Osteoblast (primary cell): ENCODE results near the gene ANXA2. TPM values are rescaled to one million over a fixed set of nuclear protein-coding genes. Genes with fewer than 3 reads are reported as not detected.
A peak's percentile ranks its signal among the peaks of the same experiment; 100 is the strongest.

Experiments
- DNase-seq: peaks from one replicate; pipeline ENCODE4 v3.0.0; 2011; ENCODE audit warnings: low spot score, mixed read lengths; ENCODE audit not compliant: insufficient read length; ENCODE audit errors: missing footprints
- H2AFZ ChIP-seq: 2 replicates; pipeline ENCODE4 v1.6.0; 2011; ENCODE audit warnings: mild to moderate bottlenecking, low read length
- H3K27ac ChIP-seq: 2 replicates; pipeline ENCODE4 v1.5.1; 2011; ENCODE audit warnings: mild to moderate bottlenecking, low read depth, low read length, moderate library complexity
- H3K27me3 ChIP-seq: 2 replicates; pipeline ENCODE4 v1.6.0; 2012; ENCODE audit warnings: mild to moderate bottlenecking, control low read depth, inconsistent platforms, low read length, moderate library complexity; ENCODE audit not compliant: insufficient read depth
- H3K36me3 ChIP-seq: 2 replicates; pipeline ENCODE4 v1.5.1; 2011; ENCODE audit warnings: mild to moderate bottlenecking, low read length, control low read depth, moderate library complexity; ENCODE audit not compliant: insufficient read depth
- H3K4me1 ChIP-seq: 2 replicates; pipeline ENCODE4 v1.5.1; 2011; ENCODE audit warnings: mild to moderate bottlenecking, low read length, control low read depth, moderate library complexity; ENCODE audit not compliant: insufficient read depth
- H3K4me2 ChIP-seq: 2 replicates; pipeline ENCODE4 v1.6.0; 2011; ENCODE audit warnings: mild to moderate bottlenecking, low read length; ENCODE audit not compliant: insufficient read depth
- H3K4me3 ChIP-seq: fragments of 200-600 bp; sonication (generic); 3 replicates; pipeline ENCODE4 v1.5.1; 2012; ENCODE audit warnings: mild to moderate bottlenecking, low read length, inconsistent platforms; ENCODE audit not compliant: insufficient read depth
- H3K79me2 ChIP-seq: 2 replicates; pipeline ENCODE4 v1.6.0; 2012; ENCODE audit warnings: mild to moderate bottlenecking, low read length, control low read depth, inconsistent platforms; ENCODE audit not compliant: insufficient read depth
- H3K9me3 ChIP-seq: 2 replicates; pipeline ENCODE4 v1.5.1; 2011; ENCODE audit warnings: low read depth, low read length, control low read depth
- H4K20me1 ChIP-seq: 2 replicates; pipeline ENCODE4 v1.6.0; 2012; ENCODE audit warnings: mild to moderate bottlenecking, low read length, control low read depth; ENCODE audit not compliant: insufficient read depth
- CTCF ChIP-seq: IDR thresholded peaks from 2 replicates; pipeline ENCODE4 v1.5.1; 2011; ENCODE audit warnings: mild to moderate bottlenecking, low read depth, low read length, moderate library complexity; ENCODE audit errors: extremely low read depth
- total RNA-seq: library from RNA; depleted of rRNA; stranded (reverse); fragments of >200 nt; gene quantifications from 2 replicates; pipeline ENCODE4 v1.2.3, GENCODE V29; 2012

The ANXA2 gene
- total RNA-seq, 1 donor: 3,042 TPM

DNA sequence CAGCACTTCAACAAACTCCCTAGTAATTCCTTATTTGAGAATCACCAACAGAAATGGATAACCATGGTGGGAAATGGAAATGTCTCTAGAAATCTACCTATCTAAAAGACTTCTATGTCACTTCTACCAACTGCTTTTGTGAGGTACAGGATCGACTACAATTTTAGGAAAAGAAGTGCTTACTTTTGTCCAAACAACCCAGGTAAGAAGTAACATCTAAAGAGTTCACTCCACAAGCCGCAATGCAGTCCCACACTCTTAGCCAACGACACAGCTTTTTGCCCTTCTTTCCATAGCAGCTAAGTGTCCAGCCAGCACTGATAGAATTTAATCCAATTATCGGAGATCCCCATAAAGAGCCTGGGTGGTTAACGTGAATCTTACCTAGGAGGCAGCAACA, 28.1 kb downstream of the ANXA2 start:
- TF ChIP-seq CTCF: no peak
- Histone ChIP-seq H2AFZ (no peak overlapping the region), H3K79me2 (peaks cover 57% of the 10 kb centered on the region), H3K27ac (peak overlapping the region; percentile 96), H3K9me3 (no peaks in the 10 kb centered on the region), H3K4me3 (no peak overlapping the region), H3K4me1 (peaks cover 57% of the 10 kb centered on the region), H4K20me1 (peaks cover 15% of the 10 kb centered on the region), H3K27me3 (no peaks in the 10 kb centered on the region), H3K4me2 (no peak overlapping the region), H3K36me3 (peaks cover 64% of the 10 kb centered on the region)
- no peak for DNase-seq

DNA sequence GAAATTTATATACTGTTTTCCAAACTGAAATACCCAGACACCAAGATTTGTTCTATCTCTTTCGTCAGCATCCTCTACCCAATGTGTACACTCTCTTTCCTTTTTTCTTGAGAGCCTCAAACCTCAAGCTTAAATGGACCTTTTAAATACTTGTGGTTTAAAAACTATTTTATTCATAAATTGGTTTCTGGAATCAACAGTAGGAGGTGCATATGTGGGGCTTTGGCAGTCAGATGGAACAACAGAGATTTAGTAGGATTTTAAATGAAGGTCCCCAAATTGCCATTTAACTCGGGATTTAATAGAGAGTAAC, 33.2 kb downstream of the ANXA2 start:
- no peak for DNase-seq
- Histone ChIP-seq H3K27me3 (no peaks in the 10 kb centered on the region), H3K27ac (peak overlapping the region; percentile 90), H3K4me1 (peaks cover 58% of the 10 kb centered on the region), H4K20me1 (peaks cover 49% of the 10 kb centered on the region), H3K36me3 (peaks cover 72% of the 10 kb centered on the region), H3K79me2 (peaks cover 68% of the 10 kb centered on the region), H2AFZ (no peak overlapping the region), H3K4me3 (no peak overlapping the region), H3K9me3 (no peaks in the 10 kb centered on the region), H3K4me2 (no peak overlapping the region)
- no peak for TF ChIP-seq CTCF

DNA sequence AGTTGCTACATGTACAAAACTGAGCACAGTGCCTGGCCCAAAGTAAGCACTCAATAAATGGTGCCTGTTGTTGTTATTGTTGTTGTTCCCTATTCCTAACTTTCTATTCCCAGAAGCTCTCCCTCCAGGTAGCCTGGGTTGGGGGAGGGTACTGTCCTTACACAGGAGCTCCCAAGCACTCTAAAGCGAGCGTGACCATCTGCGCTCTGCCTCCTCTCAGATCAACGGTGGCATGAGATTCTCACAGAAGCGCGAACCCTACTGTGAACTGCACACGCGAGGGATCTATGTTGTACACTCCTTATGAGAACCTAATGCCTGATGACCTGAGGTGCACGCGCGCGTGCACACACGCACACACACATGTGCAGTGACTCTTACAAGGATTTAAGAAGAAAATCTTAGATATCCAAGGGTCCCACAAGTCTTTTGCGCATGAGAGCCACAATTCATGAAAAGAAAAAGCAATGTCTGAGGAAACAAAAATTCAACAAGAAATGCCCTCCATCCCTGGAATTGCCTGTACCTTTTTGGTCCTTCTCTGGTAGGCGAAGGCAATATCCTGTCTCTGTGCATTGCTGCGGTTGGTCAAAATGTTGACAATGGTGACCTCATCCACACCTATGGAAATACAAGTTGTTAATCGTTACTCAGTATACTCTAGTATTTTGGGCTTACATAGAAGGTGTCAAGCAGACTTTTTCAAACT, 33.7 kb downstream of the ANXA2 start:
- Histone ChIP-seq H3K9me3 (no peaks in the 10 kb centered on the region), H3K79me2 (peaks cover 68% of the 10 kb centered on the region), H3K4me1 (peaks cover 63% of the 10 kb centered on the region), H3K27me3 (no peaks in the 10 kb centered on the region), H3K4me2 (no peak overlapping the region), H3K4me3 (no peak overlapping the region), H4K20me1 (peaks cover 54% of the 10 kb centered on the region), H3K27ac (peak overlapping the region; percentile 90), H2AFZ (no peak overlapping the region), H3K36me3 (peaks cover 72% of the 10 kb centered on the region)
- no peak for DNase-seq
- TF ChIP-seq CTCF: no peak

DNA sequence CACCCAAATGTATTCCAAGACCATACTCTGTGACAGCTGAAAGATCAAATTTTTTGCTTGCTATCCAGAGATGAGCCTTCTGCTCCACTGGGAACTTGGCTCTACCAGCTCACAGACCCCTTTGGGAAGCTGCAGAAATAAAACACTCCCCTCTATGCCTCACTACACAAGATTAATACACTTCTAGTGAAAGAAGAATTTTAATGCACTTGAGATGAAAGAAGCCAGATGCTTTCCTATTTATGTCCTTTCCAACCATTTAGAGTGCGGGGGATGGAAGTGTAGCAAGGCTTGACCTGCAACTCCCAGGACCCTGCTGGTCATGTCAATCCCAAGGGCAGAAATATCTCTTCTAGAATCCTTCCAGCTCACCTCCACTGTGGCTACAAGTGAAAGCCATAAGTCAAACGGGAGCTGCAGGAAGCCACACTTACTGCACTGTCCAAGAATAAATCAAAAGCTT, 34.7 kb downstream of the ANXA2 start:
- no peaks in the 10 kb centered on the region for H3K27me3 ChIP-seq
- TF ChIP-seq CTCF: no peak
- peaks cover 68% of the 10 kb centered on the region for H3K79me2 ChIP-seq
- H3K36me3 ChIP-seq: peaks cover 74% of the 10 kb centered on the region
- H3K27ac ChIP-seq: peak overlapping the region; percentile 90
- DNase-seq: peak; percentile 90
- H4K20me1 ChIP-seq: peaks cover 52% of the 10 kb centered on the region
- no peak overlapping the region for H3K4me3 ChIP-seq
- peaks cover 66% of the 10 kb centered on the region for H3K4me1 ChIP-seq
- no peak overlapping the region for H2AFZ ChIP-seq
- H3K9me3 ChIP-seq: no peaks in the 10 kb centered on the region
- H3K4me2 ChIP-seq: peak overlapping the region; percentile 9
